ENCODE data around the gene NNT. TPM values are rescaled to one million over a fixed set of nuclear protein-coding genes. Genes with fewer than 3 reads are reported as not detected.

The NNT gene
- total and polyA plus RNA-seq, 2 of the 8 experiments (the other 6 are each of a cell fraction or from before 2014, with no cell fraction given) = 11.0 to 22.2 TPM

- Histone ChIP-seq H3K23me2 (ENCODE audit: low read depth, low read length) (no peaks in the 10 kb centered on the region), H3K56ac (replicated peaks; ENCODE audit: insufficient read length, low read depth, low read length) (no peak overlapping the region), H2BK20ac (ENCODE audit: low read length) (no peak overlapping the region), H2BK15ac (ENCODE audit: low read length) (no peak overlapping the region), H4K20me1 (replicated peaks in 1 of 2; ENCODE audit: control insufficient read depth in 1 of 2, insufficient read depth in 2 of 2, low read length in 2 of 2) (no peaks in the 10 kb centered on the region), H2BK120ac (replicated peaks; ENCODE audit: low read depth, low read length) (no peak overlapping the region), H3K4me3 (ENCODE audit: extremely low read depth in 1 of 4, insufficient read depth in 2 of 4, low read depth in 3 of 4, low read length in 4 of 4) (no peak overlapping the region), H2BK5ac (ENCODE audit: low read depth, low read length) (no peak overlapping the region), H3K79me2 (ENCODE audit: control insufficient read depth in 1 of 2, insufficient read depth in 2 of 2, low read length in 2 of 2) (no peaks in the 10 kb centered on the region), H3K9ac (replicated peaks in 1 of 4; ENCODE audit: extremely low read depth in 1 of 4, low read depth in 3 of 4, low read length in 3 of 4) (no peak overlapping the region), H3K79me1 (ENCODE audit: low read depth, low read length) (no peaks in the 10 kb centered on the region), H4K5ac (ENCODE audit: insufficient read length, low read depth, low read length) (no peak overlapping the region), H2AK5ac (ENCODE audit: low read depth, low read length) (no peak overlapping the region), H3K4me1 (replicated peaks in 1 of 4; ENCODE audit: control insufficient read depth in 3 of 4, insufficient read depth in 4 of 4, low read length in 3 of 4) (no peaks in the 10 kb centered on the region), H4K8ac (ENCODE audit: extremely low read depth, insufficient read depth, low read length) (no peak overlapping the region), H3K9me3 (ENCODE audit: insufficient read depth in 2 of 2, low read depth in 1 of 2, low read length in 1 of 2) (no peaks in the 10 kb centered on the region), H2BK12ac (ENCODE audit: low read depth, low read length) (no peak overlapping the region), H3K4me2 (ENCODE audit: insufficient read depth in 1 of 2, low read depth in 2 of 2, low read length in 2 of 2) (no peak overlapping the region), H3K18ac (ENCODE audit: extremely low read depth, low read length) (no peak overlapping the region), H3K27me3 (replicated peaks in 1 of 4; ENCODE audit: control insufficient read depth in 3 of 4, extremely low read depth in 1 of 4, insufficient read depth in 3 of 4, low read length in 3 of 4) (no peaks in the 10 kb centered on the region), H2AFZ (ENCODE audit: low read length) (no peak overlapping the region), H3K23ac (ENCODE audit: insufficient read length) (no peak overlapping the region), H3K4ac (replicated peaks; ENCODE audit: insufficient read length, low read depth, low read length) (no peak overlapping the region), H4K91ac (replicated peaks; ENCODE audit: insufficient read length, low read length) (no peak overlapping the region), H3K36me3 (ENCODE audit: control insufficient read depth in 2 of 4, insufficient read depth in 4 of 4, low read length in 3 of 4) (no peaks in the 10 kb centered on the region), H3K14ac (ENCODE audit: insufficient read length) (no peak overlapping the region), H3K27ac (ENCODE audit: low read depth, low read length) (no peak overlapping the region)
- DNase-seq (ENCODE audit: low read depth in 1 of 2, low spot score in 2 of 2) (no peak), FAIRE-seq (no peak)
- TF ChIP-seq JUN (IDR thresholded peaks at IDR 0.05; ENCODE audit: low read depth, low read length) (no peak), CTCF (IDR thresholded peaks at IDR 0.05; ENCODE audit: control extremely low read depth in 1 of 3, insufficient read depth in 1 of 3, low read depth in 1 of 3, low read length in 3 of 3) (no peak), BRCA1 (IDR thresholded peaks at IDR 0.05; ENCODE audit: low read depth, low read length) (no peak), ATF3 (IDR thresholded peaks at IDR 0.05; ENCODE audit: insufficient read depth, low read depth, low read length) (no peak), BCL11A (IDR thresholded peaks at IDR 0.05; ENCODE audit: low read depth in 2 of 2, low read length in 2 of 2) (no peak), ZNF274 (IDR thresholded peaks at IDR 0.05; ENCODE audit: borderline replicate concordance, extremely low read depth, low read length) (no peak), NRF1 (IDR thresholded peaks at IDR 0.05; ENCODE audit: low read depth, low read length) (no peak)
- 76% methylated on average over 5 of the region's 5 CpGs; no CpG with 5 or more reads in 1 of the 2 experiments for WGBS, 2 experiments (ENCODE audit: extremely low coverage in 1 of 2, insufficient coverage in 1 of 2, insufficient read length in 1 of 2, insufficient replicate concordance in 2 of 2, low coverage in 1 of 2, low lambda C conversion rate in 2 of 2, missing lambda C conversion rate in 1 of 2)
- ChIA-PET CTCF (ENCODE audit: partially characterized antibody) (interaction anchor here (1.0 kb wide), 1 partner anchor 27 kb away, joined by 3 read pairs; no protein-coding TSS in a partner anchor), POLR2A (ENCODE audit: partially characterized antibody) (interaction anchor here (1.5 kb wide), 1 partner anchor 8 kb away, joined by 3 read pairs; no protein-coding TSS in a partner anchor)
Measured at GRCh38 chr5:43564289-43564850, 38.6 kb upstream of the NNT start.
